GM21423 (cell line): Measurements from ENCODE around the gene GRB2.
"Not testable (repeated sequence)": the region's sequence is repeated elsewhere in the genome, so short reads cannot be mapped to it uniquely, and the experiment has no call there.

ENCODE experiments used
- ATAC-seq: cut with Tn5 transposase; IDR thresholded peaks from one replicate; pipeline ENCODE4 v1.9.1; 2021; ENCODE audit warnings: mild to moderate bottlenecking, moderate library complexity; ENCODE audit not compliant: unreplicated experiment

The GRB2 gene

GRCh38 chr17:75388476-75389030, 16.9 kb downstream of the GRB2 start:
- no peak for ATAC-seq

GRCh38 chr17:75387771-75388170, 17.7 kb downstream of the GRB2 start:
- ATAC-seq: no peak

GRCh38 chr17:75386430-75386829, 19.0 kb downstream of the GRB2 start:
- no peak for ATAC-seq

DNA sequence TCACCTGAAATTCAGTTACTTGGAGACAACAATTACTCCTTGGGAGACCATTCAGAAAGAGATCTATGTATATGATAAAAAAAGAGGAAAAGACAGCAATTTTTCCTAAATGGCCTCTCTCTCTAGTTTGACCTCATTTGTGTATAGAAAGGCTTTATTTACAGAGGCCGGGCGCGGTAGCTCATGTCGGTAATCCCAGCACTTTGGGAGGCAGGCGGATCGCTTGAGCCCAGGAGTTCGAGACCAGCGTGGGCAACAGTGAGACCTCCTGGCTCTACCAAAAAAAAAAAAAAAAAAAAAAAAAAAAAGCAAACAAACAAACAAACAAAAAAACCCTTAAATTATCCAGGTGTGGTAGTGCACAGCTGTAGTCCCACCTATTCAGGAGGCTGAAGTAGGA, 20.7 kb downstream of the GRB2 start:
- ATAC-seq: no peak

- no peak for ATAC-seq
Measured at GRCh38 chr17:75383842-75384195, 21.7 kb downstream of the GRB2 start.

DNA sequence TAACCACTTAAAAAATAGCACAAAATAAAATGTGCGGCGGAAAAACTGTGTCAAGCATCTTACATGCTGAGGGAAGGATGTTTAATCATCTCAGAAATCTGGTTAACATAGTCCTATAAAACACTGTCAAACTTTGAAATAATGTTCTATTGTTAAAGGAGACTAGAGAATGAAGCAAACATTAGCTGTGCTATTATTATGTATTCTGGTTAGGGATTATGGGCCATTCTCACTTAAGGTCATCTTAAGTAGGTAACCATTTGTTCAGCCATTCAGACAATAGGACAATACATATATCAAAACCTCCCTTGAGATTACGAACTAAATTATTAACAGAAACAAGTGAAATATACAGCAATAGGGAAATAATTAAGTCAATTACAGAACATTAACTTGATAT, 24.7 kb downstream of the GRB2 start:
- no peak for ATAC-seq

DNA sequence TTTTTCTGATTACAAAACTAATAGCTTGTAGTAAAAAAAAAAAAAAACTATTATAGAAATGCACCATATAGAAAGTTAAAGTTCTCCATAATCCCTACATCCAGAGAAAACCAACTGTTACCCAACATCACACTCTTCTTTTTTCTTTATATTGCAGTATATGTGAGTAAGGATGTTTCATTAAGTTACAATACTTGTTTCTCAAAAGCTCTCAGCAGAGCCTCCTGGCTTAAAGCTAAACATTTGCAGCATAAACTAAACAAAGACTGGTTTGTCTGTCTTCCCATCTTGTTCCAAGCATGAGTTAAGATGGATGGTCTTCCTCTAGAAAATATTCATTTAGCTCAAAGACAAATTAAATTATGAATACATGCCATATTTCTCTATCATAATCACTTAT, 25.2 kb downstream of the GRB2 start:
- no peak for ATAC-seq

DNA sequence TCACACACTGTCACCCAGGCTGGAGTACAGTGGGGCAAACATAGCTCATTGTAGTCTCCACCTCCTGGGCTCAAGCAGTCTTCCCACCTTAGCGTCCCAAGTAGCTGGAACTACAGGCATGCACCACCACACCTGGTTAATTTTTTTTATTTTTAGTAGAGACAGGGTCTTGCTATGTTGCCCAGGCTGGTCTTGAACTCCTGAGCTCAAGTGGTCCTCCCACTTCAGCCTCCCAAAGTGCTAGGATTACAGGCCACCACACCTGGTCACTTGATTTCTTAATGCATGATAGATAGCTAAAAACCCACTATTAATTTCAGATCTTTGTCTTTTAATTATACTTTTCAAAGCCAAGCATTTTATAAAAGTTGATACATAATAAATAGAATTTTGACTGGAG, 26.1 kb downstream of the GRB2 start:
- not testable (repeated sequence) for ATAC-seq

- no peak for ATAC-seq
Measured at GRCh38 chr17:75373280-75373679, 32.2 kb downstream of the GRB2 start.

DNA sequence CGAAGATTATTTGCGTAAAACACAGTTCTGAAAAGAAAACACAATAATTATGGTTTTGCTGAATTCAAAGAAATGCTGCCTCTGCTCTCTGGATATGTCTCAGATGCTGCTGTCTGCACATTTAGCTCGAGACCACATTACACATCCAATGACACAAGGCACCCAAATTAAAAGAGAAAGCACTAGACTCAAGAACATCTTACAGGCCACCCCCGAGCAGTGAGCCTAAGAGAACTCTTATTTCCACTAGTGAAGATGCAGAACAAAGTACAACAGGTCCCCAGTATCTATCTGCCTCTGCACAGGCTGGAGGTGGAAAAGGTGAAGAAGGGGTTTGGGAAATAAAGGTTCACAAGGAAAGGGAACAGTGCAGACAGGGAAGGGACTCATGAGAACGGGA, 33.5 kb downstream of the GRB2 start:
- ATAC-seq: no peak

DNA sequence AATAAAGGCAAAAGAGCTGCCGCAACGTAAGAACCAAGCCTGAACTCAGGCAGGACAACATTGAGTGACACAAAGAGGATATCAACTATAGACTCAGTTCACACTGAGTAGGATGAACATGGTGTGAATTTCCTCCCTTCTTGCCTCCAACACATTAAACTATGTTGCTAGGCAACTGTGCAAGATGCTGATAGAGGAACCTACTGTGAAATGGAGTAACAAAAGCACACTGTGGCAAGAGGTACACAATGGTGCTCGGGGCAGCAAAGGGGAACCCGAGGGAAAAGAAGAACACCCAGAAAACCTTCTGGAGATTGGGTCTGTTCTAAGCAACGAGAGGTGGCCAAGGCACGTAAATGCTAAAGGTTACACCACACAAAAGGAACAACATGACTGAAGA, 34.1 kb downstream of the GRB2 start:
- no peak for ATAC-seq

GRCh38 chr17:75370286-75370915, 35.1 kb downstream of the GRB2 start:
- ATAC-seq: no peak

GRCh38 chr17:75367838-75368789, 37.4 kb downstream of the GRB2 start:
- ATAC-seq: not testable (repeated sequence)

DNA sequence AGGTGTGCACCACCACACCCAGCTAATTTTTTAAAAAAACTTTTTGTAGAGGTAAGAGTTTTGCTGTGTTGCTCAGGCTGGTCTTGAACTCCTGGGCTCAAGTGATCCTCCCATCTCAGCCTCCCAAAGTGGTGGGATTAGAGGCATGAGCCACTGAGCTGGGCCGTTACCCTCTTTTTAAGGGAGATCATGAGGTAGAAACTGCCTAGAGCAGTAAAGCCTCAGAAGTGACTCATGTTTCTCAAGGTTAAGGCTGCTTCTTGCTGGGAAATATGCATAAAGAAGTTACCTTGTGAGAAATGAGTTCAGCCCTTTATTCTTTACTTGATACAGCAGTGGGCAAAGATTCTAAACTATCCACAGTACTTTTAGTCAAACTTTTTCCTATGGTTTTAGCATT, 38.2 kb downstream of the GRB2 start:
- no peak for ATAC-seq

GRCh38 chr17:75366432-75366831, 39.0 kb downstream of the GRB2 start:
- no peak for ATAC-seq

DNA sequence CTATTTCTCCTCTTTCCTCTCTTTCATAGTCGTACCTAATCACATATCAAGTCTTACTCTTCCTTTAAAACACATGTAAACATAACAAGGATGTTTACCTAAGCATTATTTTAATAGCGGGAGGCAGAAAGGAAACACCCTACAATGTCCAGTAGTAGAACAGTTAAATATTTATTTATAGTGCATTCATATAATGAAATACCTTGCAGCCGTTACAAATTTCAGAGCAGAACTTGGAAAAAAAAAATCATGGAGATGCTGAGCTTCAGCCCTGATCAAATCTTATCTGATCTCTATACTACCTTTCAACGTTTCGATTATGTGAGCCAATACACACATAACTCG, 39.6 kb downstream of the GRB2 start:
- no peak for ATAC-seq

DNA sequence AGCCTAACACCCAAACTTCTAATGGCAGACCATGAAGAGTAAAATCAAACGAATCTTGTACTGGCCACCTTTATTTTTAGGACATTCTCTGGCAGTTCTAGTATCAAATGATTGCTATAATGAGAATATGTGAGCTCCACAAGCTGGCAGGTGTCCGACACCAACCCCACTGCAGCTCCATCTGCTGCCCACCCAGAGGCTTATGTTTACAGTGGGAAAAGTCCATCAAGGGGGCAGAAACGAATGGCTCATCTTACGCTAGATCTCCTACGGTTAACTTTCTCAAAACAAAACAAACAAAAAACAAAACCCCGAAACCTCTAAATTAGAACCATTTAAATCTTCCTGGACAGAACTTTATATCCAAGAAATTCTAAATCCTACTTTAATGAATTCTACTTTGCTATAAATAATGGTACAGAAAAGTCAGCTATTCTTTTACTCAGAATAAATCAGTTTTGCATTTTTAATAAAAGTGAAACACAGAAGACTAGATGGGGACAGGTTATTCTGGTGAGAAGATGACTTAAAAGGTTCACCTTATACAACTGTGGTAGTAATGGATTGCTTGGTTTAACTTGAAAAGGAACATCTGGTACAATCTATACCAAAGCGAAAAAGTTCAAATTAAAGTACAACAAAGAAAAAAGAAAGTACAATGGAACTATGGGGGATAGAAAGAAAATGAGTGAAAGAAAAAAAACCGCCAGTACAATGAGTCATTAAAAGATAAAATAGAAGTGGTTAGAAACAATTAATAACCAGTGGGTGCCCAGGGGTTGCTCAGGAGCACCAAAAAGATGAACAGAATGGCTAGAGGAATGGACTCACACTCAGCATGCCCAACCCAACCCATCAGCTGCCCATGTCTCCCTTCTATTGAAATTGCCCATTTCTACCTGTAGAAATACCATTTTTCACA, 40.2 kb downstream of the GRB2 start:
- ATAC-seq: no peak

DNA sequence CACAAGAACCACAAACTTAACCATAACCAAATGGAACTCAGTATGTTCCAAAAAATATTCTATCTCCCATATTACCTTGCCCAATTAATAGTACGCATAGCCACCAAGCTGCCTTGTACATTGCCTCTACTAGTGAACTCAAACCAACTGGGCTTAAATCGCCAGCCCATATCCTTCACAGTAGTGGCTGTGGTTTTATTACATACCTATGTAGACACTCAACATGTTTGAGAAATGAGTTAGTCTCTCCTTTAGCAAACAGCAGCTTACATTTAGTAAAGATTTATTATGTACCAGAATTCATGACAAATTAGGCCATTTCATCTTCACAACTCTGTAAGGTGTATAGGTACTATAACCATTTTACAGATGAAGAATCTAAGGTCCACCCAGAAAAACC, 41.4 kb downstream of the GRB2 start:
- ATAC-seq: no peak

DNA sequence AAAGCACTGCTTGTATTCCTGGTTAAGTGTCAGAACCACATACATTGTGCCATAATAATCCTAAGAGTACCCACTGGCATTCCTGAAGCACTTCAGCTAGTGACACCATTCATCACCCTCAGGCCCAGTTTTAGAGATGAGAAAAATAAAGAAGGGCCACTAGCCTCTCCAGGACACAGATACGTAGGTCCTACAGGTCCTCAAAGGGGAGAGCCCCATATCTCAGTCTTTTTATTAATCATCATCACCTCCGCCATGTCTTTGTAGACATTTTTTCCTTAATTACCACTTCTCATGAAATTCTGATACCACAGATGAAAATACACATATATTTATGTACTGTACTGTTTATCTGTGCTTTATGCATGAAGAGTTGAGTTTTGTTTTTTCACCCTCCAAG, 43.5 kb downstream of the GRB2 start:
- ATAC-seq: no peak

GRCh38 chr17:75361344-75361743, 44.1 kb downstream of the GRB2 start:
- no peak for ATAC-seq

DNA sequence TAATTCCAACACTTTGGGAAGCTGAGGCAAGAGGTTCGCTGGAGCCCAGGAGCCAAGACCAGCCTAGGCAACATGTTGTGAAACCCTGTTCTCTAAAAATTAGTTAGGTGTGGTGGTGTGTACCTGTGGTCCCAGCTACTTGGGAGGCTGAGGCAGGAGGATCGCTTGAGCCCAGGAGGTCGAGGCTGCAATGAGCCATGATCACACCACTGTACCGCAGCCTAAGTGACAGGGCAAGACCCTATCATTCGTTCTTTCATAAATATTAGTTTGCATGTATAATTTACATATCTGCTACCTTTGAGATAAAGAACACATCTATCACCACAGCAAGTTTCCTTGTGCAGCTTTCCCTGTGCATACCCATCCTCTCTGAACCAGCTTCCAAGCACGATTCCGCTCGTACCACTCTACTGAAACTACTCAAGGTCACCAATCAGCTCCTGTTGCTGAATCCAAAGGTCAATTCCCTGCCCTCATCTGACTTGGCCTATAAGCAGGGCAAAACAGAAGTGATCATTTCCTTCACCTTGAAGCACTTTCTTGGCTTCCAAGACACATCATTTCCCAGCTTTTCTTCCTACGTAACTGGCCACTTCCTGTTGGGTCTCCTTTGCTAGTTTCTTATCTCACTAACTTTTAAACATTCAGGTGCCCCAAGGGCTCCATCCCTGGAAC, 49.1 kb downstream of the GRB2 start:
- ATAC-seq: no peak
